ENCODE measurements around the gene B3GALT6.
A peak's percentile ranks its signal among the peaks of the same experiment; 100 is the strongest.

Gene B3GALT6

GRCh38 chr1:1234180-1234808, 2.3 kb downstream of the B3GALT6 start:
- DNase-seq = no peak

GRCh38 chr1:1235016-1235744, 3.1 kb downstream of the B3GALT6 start:
- no peak for DNase-seq

GRCh38 chr1:1236176-1236763, 4.2 kb downstream of the B3GALT6 start:
- DNase-seq = no peak

DNA sequence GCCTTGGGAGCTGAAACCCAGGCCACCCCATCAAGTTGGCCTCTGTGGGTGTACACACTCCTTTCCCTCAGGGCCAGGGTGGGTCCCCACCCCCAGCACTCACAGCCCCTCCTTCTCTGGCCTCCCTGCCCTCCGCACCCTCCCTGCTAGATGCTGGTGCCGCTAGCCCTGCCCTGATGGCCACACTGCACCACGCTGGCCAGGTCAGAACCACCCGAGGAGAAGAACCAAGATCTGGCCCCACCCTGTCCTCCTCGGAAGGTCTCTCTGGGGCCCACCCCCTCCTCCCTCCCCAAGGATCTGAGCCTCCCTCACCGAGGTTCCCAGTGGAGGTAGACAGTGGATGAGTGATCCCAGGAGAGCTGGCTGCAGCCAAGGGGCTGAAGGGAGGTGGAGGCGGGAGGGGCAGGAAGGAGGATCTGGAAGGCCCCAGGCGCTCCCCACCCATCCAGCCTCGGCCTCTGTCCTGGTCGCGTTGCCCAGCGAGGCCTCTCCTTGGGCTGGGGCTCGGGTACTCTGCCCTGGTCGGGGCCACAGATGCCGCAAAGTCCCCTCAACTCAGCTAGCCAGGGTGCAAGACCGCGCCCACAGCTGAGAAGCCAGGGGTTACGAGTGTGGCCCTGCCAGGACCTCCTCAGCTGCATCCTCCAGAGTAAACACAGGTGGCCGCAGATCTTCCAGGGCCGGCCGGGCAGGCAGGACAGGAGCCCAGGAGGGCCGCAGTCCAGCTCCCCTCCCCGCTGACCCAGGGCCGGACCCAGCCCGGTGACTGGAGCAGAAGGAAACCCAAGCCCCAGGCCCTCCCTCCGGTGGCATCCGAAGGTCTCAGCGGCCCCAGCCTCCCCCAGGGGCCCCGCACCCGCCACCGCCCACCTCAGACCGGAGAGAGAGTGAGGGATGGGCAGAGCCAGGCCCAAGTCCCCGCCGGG, 5.2 kb downstream of the B3GALT6 start:
- DNase-seq = no peak

DNA sequence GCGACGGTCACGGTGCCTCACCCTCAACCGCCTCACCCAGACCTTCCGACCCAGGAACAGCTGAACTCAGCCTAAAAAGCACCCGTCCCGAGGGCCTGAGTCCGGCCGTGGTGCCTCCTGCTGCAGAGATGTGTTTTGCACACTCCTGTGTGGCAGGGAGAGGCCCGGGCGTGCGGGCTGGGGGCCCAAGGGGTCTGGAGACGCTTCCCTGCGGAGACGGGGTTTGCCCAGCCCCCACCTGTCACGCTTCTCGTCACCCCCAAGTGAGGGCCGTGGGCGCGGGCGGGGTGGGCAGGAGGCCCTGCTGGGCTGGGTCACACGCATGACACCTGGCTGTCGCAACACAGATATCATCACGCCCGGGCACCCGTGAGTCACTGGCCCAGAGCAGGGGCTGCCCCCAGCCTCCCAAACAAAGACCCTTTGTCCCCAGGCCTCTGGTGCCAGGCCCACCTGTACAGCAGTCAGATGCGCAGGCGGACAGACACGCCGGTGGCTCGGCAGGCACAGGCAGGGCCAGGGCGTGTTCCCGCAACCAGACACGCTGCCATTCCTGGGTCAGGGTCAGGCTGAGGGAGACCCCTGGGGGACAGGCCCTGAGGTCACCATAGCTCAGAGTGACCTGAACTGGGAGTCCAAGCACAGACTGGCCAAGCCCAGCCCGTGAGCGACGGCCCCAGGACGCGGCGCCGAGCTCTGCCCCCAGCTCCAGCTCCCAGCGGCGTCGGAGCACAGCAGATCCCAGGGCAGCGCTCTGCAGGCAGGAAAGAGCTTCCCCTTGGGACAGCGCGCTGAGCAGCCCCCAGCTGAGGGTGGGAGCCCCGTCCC, 6.1 kb downstream of the B3GALT6 start:
- peak in 1 of 2 experiments; percentile 8 for DNase-seq

- no peak for DNase-seq
Observed at GRCh38 chr1:1238702-1239178, 6.7 kb downstream of the B3GALT6 start.

GRCh38 chr1:1239227-1239613, 7.2 kb downstream of the B3GALT6 start:
- no peak for DNase-seq

DNA sequence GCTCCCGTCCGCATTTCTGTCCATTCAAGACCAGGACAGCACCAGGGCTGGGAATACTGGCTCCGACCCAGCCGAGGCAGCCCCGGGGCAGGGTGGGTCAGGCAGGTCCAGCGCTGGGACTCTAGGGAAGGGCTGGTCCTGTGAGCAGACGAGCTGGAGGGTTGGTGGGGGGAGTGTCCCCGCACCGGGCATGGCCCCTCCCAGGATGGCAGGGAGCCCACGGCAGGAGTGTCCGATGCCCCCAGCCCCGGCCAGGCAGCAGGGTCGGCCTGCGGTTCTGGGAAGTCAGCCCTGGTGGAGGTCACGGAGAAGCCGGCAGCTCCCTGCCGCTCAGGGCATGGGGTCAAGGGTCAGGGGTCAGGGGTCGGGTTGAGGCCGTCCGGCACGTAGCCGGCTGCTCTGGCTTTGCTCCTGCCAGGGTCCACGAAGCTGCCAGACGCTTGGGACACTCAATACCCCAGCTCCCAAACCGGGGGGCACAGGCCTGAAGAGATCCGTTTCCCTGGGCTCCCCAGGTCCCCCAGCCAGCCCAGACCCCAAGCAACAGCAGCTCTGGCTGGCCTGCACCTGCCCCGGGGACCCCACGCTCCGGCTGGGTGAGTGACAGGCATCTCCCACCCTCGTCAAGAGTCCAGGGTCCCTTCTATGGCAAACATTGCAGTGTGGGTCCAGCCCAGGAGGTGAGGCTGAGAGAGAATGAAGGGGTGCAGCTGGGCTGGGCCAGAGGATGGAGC, 7.7 kb downstream of the B3GALT6 start:
- no peak for DNase-seq

DNA sequence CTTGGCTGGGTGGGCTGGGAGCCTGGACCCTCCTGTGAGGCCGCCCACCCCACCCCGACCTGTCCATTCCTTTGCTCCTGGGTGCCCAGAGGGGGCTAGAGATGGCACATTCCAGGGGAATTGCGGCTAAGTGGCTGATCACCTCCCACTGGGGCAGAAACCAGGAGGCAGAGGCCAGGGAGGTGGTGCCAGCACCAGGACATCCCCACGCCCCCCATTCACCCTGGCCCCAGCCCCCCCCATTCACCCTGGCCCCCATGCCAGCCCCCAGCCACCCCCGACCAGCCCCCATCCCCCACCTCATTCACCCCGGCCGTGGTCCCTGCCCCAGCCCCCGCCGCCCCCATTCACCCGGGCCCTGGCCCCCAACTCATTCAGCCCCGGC, 8.3 kb downstream of the B3GALT6 start:
- DNase-seq = no peak

- peak; percentile 30 to 35 for DNase-seq
Observed at GRCh38 chr1:1240822-1241587, 9.0 kb downstream of the B3GALT6 start.

- DNase-seq = no peak
Observed at GRCh38 chr1:1241588-1242219, 9.7 kb downstream of the B3GALT6 start.

GRCh38 chr1:1242461-1243265, 10.6 kb downstream of the B3GALT6 start:
- no peak for DNase-seq

- no peak for DNase-seq
Observed at GRCh38 chr1:1243266-1243660, 11.2 kb downstream of the B3GALT6 start.

DNA sequence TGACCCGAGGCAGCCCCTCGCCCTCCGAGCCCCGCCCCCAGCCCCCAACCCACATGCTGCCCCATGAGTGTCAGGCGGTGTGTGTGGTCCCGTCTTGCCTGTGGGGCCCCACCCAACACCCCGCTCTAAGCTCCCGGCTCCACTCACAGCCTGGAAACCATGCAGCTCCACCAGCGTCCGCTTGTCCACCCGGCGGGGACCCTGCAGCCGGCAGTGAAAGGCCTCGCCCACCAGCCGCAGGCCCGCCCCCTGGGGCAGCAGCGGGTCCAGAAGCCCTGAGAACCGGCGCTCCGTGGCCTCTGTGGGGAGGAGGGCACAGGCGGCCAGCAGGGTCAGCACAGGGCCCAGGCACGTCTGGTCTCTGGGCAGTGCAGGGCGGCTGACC, 11.8 kb downstream of the B3GALT6 start:
- no peak for DNase-seq

DNA sequence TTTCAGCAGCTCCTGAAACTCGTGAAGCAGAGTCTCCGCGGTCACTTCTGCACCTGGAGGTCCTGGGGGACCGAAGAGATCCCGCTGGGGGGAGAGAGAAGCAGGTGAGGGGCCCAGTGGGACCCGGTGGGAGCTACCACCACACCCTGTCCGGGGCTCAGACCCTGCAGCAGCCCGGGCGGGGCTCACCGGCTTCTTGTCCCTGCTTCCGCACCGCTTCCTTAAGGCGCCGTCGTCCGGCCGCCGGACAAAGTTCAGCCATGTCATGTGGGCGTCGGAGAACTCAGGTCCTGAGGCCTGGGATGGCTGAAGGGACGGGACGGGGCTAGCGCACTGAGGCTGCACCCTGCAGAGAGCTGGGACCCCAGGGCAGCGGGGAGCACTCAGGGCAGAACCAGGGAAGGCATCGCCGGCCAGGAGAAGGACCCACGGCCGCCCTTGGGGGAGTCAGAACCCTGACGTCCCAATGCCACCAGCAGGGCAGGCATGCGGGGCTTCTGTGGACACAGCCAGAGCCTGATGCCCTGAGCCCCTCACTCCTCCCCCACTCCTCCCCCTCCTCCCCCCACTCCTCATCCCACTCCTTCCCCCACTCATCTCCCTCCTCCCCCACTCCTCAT, 12.3 kb downstream of the B3GALT6 start:
- no peak for DNase-seq

GRCh38 chr1:1245178-1245816, 13.3 kb downstream of the B3GALT6 start:
- no peak for DNase-seq

DNA sequence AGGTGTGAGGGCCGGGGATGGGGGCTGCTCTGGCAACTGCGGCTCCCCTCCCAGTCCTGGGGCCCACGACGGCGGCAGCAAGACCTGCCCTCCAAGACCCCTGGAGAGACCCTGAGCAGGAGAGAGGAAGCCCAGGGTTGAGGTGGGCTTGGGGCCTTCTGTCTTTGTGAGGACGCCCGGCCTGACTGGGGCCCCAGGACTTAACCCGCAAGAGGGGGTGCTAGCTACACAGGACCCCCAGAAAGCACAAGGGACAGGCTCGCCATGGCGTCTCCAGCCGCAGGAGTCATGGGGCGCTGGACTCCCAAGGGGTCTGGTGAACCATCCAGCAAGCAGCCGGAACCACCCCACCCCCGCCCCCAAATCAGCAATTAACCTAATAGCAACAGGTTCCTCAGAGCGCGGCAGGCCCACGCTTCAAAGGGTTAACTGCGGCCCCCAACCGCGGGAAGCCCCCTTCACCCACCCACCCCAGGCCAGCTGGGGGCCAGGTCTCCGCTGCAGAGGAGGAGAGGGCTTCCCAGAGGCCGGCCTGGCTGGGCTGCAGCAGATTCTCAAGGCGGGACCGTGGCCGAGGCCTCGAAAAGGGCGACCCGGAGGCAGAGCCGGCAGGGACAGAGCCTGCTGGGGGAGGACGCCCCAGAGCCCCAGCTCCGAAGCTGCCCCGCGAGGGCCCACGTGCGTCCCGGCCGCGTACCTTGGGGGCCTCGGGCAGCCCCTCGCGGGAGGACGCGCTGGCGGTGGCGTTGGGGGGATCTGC, 14.0 kb downstream of the B3GALT6 start:
- no peak for DNase-seq
